GM21723 (cell line): ENCODE measurements around the gene ARID1B.

ENCODE experiments used
- ATAC-seq: cut with Tn5 transposase; IDR thresholded peaks from one replicate; pipeline ENCODE4 v1.9.1; 2021; ENCODE audit warnings: mild to moderate bottlenecking, moderate library complexity; ENCODE audit not compliant: unreplicated experiment

The ARID1B gene

GRCh38 chr6:156773935-156774852 lies 3.0 kb upstream of the ARID1B start:
- ATAC-seq = no peak

- ATAC-seq = no peak
These were observed 2.2 kb upstream of the ARID1B start for GRCh38 chr6:156774863-156775405.

GRCh38 chr6:156775717-156776116 lies 1.5 kb upstream of the ARID1B start:
- no peak for ATAC-seq

- no peak for ATAC-seq
These were observed 723 bp upstream of the ARID1B start for GRCh38 chr6:156776470-156776839.

- peak; percentile 4 for ATAC-seq
These were observed 637 bp downstream of the ARID1B start for GRCh38 chr6:156777577-156778453.

GRCh38 chr6:156778454-156779205 lies 1.5 kb downstream of the ARID1B start:
- ATAC-seq = peak; percentile 6

- ATAC-seq = peak; percentile 17
These were observed 2.3 kb downstream of the ARID1B start for GRCh38 chr6:156779206-156780094.

GRCh38 chr6:156780102-156780641 lies 3.0 kb downstream of the ARID1B start:
- ATAC-seq = peak; percentile 48

GRCh38 chr6:156780962-156781853 lies 4.0 kb downstream of the ARID1B start:
- ATAC-seq = no peak

GRCh38 chr6:156781861-156782631 lies 4.9 kb downstream of the ARID1B start:
- ATAC-seq = no peak

GRCh38 chr6:156782691-156783320 lies 5.6 kb downstream of the ARID1B start:
- ATAC-seq = no peak

- ATAC-seq = no peak
These were observed 6.8 kb downstream of the ARID1B start for GRCh38 chr6:156783958-156784357.

GRCh38 chr6:156786652-156787051 lies 9.5 kb downstream of the ARID1B start:
- ATAC-seq = no peak

- no peak for ATAC-seq
These were observed 10.7 kb downstream of the ARID1B start for GRCh38 chr6:156787569-156788492.

GRCh38 chr6:156789081-156789943 lies 12.1 kb downstream of the ARID1B start:
- ATAC-seq = no peak
